Caco-2 (cell line): Measurements from ENCODE around the gene STK32B. TPM values are rescaled to one million over a fixed set of nuclear protein-coding genes. Genes with fewer than 3 reads are reported as not detected.

Source experiments
- BruUV-seq: library from RNA; stranded (reverse); fragments of 400-500 nt; replicated peaks from 2 replicates; lab custom pipeline; 2021; lab: Mats Ljungman, UMichigan
- CTCF ChIA-PET: fragments of 300-600 bp; sonication (Branson Sonifier 250); formaldehyde crosslinking; loops from one replicate; lab custom pipeline; 2022; ENCODE audit warnings: antibody characterized with exemption; lab: Charles Lee
- POLR2A ChIA-PET: fragments of 300-600 bp; sonication (Branson Sonifier 250); formaldehyde crosslinking; loops from one replicate; lab custom pipeline; 2022; ENCODE audit warnings: antibody characterized with exemption; lab: Charles Lee
- DNase-seq, 2 experiments: peaks; one replicate each; pipeline versions ENCODE4 v3.0.0 to v3.0.0-alpha.2; 2020 to 2022
- H3K27me3 ChIP-seq: replicated peaks from 2 replicates; pipeline ENCODE4 v1.6.0; 2011; ENCODE audit warnings: low read length; ENCODE audit not compliant: control insufficient read depth, insufficient read depth
- H3K36me3 ChIP-seq: 2 replicates; pipeline ENCODE4 v1.5.1; 2011; ENCODE audit warnings: low read length; ENCODE audit not compliant: control insufficient read depth, insufficient read depth
- H3K4me1 ChIP-seq: fragments of 250-450 bp; sonication (Bioruptor Pico); 2 replicates; pipeline ENCODE4 v1.5.1; 2020; ENCODE audit warnings: mild to moderate bottlenecking
- H3K4me3 ChIP-seq: 2 replicates; pipeline ENCODE4 v1.5.1; 2011; ENCODE audit warnings: low read depth, mild to moderate bottlenecking, control low read depth, low read length
- H3K9me3 ChIP-seq: fragments of 250-450 bp; sonication (Bioruptor Pico); 2 replicates; pipeline ENCODE4 v1.5.1; 2020; ENCODE audit warnings: mild to moderate bottlenecking, moderate library complexity
- H3K27ac Mint-ChIP-seq: one replicate; pipeline ENCODE4 v1.8.0; 2022; ENCODE audit warnings: mixed read lengths; ENCODE audit not compliant: unreplicated experiment
- H3K27me3 Mint-ChIP-seq: one replicate; pipeline ENCODE4 v1.8.0; 2022; ENCODE audit warnings: mixed read lengths; ENCODE audit not compliant: insufficient read depth, unreplicated experiment
- H3K36me3 Mint-ChIP-seq: one replicate; pipeline ENCODE4 v1.8.0; 2022; ENCODE audit warnings: mild to moderate bottlenecking, mixed read lengths; ENCODE audit not compliant: insufficient read depth, unreplicated experiment
- H3K4me1 Mint-ChIP-seq: one replicate; pipeline ENCODE4 v1.8.0; 2022; ENCODE audit warnings: low read depth, mixed read lengths; ENCODE audit not compliant: unreplicated experiment
- H3K4me3 Mint-ChIP-seq: one replicate; pipeline ENCODE4 v1.8.0; 2022; ENCODE audit warnings: mild to moderate bottlenecking, moderate library complexity, mixed read lengths; ENCODE audit not compliant: unreplicated experiment
- H3K9me3 Mint-ChIP-seq: one replicate; pipeline ENCODE4 v1.8.0; 2022; ENCODE audit warnings: mixed read lengths; ENCODE audit not compliant: unreplicated experiment
- intact Hi-C: fragments of 100-400 bp; cut with micrococcal nuclease; formaldehyde crosslinking; loops from one replicate; pipeline ENCODE4 v1.10.0; 2022; ENCODE audit not compliant: unreplicated experiment
- total RNA-seq: library from RNA; stranded (reverse); gene quantifications from 2 replicates; pipeline ENCODE4 v1.2.3, GENCODE V29; 2022
- TF ChIP-seq, protein P1 (sequence below), 2 experiments: fragments of 200-600 bp in 1 of 2; IDR thresholded peaks; 1 replicate in 1 of 2; 2 replicates in 1 of 2; pipeline versions ENCODE4 v1.5.1 to v1.8.0; 2011 to 2022; ENCODE audit warnings: antibody characterized with exemption in 1 of 2, control low read depth in 1 of 2, inconsistent platforms in 1 of 2, low read depth in 1 of 2, low read length in 1 of 2, mild to moderate bottlenecking in 1 of 2, moderate library complexity in 1 of 2; ENCODE audit not compliant: insufficient read depth in 1 of 2, severe bottlenecking in 1 of 2, unreplicated experiment in 1 of 2

STK32B gene
- total RNA-seq, 1 experiment from 2014 or later, result 11.2 TPM

DNA sequence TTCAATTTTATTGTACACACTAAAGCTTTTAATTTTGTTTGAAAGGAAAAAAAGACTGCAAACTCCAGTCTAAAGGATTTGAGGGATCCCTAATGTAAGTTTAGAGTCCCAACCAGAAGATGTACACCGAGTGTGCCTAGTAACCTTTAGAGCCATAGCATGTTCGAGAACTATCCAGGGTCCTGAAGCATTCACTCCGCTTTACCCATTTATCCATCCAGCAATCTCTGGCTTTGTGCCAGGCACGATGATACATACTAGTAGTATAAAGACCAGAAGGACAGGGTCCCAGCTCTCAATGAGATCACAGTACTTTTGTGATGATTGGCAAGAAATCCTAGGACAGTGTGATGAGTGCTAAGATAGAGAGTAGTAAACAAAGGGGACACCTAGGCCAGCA lies 168.7 kb downstream of the STK32B start:
- Histone ChIP-seq H3K4me1 (no peaks in the 10 kb centered on the region), H3K4me3 (no peak overlapping the region), H3K9me3 (no peaks in the 10 kb centered on the region), H3K27me3 (no peaks in the 10 kb centered on the region), H3K36me3 (no peaks in the 10 kb centered on the region)
- Mint-ChIP-seq H3K9me3 (peaks cover 10% of the 10 kb centered on the region), H3K4me1 (no peaks in the 10 kb centered on the region), H3K4me3 (no peak overlapping the region), H3K27me3 (peaks cover 2% of the 10 kb centered on the region), H3K36me3 (no peaks in the 10 kb centered on the region), H3K27ac (no peak overlapping the region)
- no TSS peak for BruUV-seq
- POLR2A ChIA-PET, result no interaction called here
- peak in 1 of 2 experiments; percentile 18 for DNase-seq
- CTCF ChIA-PET, result no interaction called here
- intact Hi-C loops, result no loop called here
- TF ChIP-seq, protein P1, sequence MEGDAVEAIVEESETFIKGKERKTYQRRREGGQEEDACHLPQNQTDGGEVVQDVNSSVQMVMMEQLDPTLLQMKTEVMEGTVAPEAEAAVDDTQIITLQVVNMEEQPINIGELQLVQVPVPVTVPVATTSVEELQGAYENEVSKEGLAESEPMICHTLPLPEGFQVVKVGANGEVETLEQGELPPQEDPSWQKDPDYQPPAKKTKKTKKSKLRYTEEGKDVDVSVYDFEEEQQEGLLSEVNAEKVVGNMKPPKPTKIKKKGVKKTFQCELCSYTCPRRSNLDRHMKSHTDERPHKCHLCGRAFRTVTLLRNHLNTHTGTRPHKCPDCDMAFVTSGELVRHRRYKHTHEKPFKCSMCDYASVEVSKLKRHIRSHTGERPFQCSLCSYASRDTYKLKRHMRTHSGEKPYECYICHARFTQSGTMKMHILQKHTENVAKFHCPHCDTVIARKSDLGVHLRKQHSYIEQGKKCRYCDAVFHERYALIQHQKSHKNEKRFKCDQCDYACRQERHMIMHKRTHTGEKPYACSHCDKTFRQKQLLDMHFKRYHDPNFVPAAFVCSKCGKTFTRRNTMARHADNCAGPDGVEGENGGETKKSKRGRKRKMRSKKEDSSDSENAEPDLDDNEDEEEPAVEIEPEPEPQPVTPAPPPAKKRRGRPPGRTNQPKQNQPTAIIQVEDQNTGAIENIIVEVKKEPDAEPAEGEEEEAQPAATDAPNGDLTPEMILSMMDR (IDR thresholded peaks at IDR 0.05; ENCODE audit: insufficient read depth in 1 of 2, low read depth in 1 of 2, low read length in 1 of 2, severe bottlenecking in 1 of 2, unreplicated experiment in 1 of 2), result no peak

- no peaks in the 10 kb centered on the region for H3K27me3 ChIP-seq
- no peaks in the 10 kb centered on the region for H3K4me1 ChIP-seq
- no peak overlapping the region for H3K27ac Mint-ChIP-seq
- TF ChIP-seq, protein P1 (IDR thresholded peaks at IDR 0.05; ENCODE audit: insufficient read depth in 1 of 2, low read depth in 1 of 2, low read length in 1 of 2, severe bottlenecking in 1 of 2, unreplicated experiment in 1 of 2), result no peak
- ChIA-PET CTCF (no interaction called here), POLR2A (no interaction called here)
- no peak overlapping the region for H3K4me3 Mint-ChIP-seq
- intact Hi-C loops, result no loop called here
- BruUV-seq, result no TSS peak
- H3K4me3 ChIP-seq, result no peak overlapping the region
- peaks cover 4% of the 10 kb centered on the region for H3K27me3 Mint-ChIP-seq
- H3K36me3 ChIP-seq, result no peaks in the 10 kb centered on the region
- peaks cover 10% of the 10 kb centered on the region for H3K9me3 Mint-ChIP-seq
- no peak for DNase-seq
- H3K4me1 Mint-ChIP-seq, result no peaks in the 10 kb centered on the region
- no peaks in the 10 kb centered on the region for H3K36me3 Mint-ChIP-seq
- H3K9me3 ChIP-seq, result no peaks in the 10 kb centered on the region
Observed at GRCh38 chr4:5222047-5222446, 170.8 kb downstream of the STK32B start.

DNA sequence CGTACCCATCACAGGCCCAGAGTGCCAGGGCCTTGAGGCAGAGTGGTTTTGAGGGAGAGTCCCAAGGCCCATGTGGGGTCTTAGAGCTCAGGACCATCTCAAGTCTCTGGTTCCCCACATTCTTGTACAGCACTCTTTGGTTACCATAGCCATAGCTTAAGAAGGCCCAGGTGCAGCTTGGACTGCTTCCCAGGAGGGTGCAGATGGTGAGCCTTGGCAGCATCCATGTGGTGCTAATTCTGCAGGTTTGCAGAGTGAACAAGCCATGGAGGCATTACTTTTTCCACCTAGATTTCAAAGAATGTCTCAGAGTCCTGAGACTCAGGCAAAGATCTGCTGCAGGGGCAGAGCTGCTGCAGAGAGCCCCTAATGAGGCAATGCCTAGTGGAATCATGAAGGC lies 171.7 kb downstream of the STK32B start:
- H3K4me1 Mint-ChIP-seq, result no peaks in the 10 kb centered on the region
- no peaks in the 10 kb centered on the region for H3K36me3 Mint-ChIP-seq
- ChIA-PET POLR2A (no interaction called here), CTCF (no interaction called here)
- TF ChIP-seq, protein P1 (IDR thresholded peaks at IDR 0.05; ENCODE audit: insufficient read depth in 1 of 2, low read depth in 1 of 2, low read length in 1 of 2, severe bottlenecking in 1 of 2, unreplicated experiment in 1 of 2), result no peak
- no peaks in the 10 kb centered on the region for H3K4me1 ChIP-seq
- no peak overlapping the region for H3K4me3 Mint-ChIP-seq
- peaks cover 2% of the 10 kb centered on the region for H3K27me3 Mint-ChIP-seq
- intact Hi-C loops, result no loop called here
- no peaks in the 10 kb centered on the region for H3K27me3 ChIP-seq
- BruUV-seq, result no TSS peak
- H3K36me3 ChIP-seq, result no peaks in the 10 kb centered on the region
- H3K27ac Mint-ChIP-seq, result no peak overlapping the region
- H3K9me3 ChIP-seq, result no peaks in the 10 kb centered on the region
- no peak for DNase-seq
- no peak overlapping the region for H3K4me3 ChIP-seq
- H3K9me3 Mint-ChIP-seq, result peaks cover 10% of the 10 kb centered on the region
